ENCODE results near the gene GRB10.

GRB10 gene

GRCh38 chr7:50665403-50666123, 117.1 kb downstream of the GRB10 start:
- no peak for DNase-seq

DNA sequence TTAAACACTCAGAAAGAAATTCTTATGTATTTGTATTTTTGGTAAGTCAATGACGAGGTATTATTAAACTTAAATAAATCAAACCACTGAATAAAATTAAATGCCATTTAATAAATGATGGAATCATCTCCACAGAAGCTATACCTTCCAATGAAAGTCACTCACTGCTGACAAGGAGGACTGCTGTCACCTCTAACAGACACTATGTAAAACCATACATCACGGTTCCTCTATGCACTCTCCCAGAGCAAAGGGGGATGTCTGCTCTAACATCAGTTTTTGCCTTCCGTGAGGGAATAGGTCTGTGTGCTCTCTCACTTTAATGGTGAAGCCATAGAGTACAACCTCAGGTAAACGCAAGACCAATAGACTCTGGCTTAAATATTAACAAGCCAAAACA, 117.8 kb downstream of the GRB10 start:
- no peak for DNase-seq

DNA sequence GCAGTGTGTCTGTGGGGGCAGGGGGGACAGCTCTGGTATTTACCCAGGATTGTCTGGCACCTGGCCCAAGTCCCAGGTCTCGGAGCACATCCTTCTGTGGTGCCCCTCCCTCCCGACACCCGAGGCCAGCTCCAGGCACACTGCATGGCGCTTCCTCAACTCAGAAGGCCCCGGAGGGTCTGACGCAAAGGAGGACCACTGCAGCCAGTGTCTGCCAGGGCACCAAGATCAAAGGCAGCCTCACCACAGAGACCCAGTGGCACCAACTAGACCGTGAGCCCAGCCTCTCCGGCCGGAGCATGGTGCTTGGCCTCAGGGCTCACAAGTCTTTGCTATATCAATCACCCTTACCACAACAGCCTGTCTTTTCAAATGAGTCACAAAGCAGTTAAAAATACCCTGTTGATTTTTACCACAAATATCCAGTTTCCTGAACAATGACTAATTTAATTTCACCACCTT, 118.2 kb downstream of the GRB10 start:
- no peak for DNase-seq

DNA sequence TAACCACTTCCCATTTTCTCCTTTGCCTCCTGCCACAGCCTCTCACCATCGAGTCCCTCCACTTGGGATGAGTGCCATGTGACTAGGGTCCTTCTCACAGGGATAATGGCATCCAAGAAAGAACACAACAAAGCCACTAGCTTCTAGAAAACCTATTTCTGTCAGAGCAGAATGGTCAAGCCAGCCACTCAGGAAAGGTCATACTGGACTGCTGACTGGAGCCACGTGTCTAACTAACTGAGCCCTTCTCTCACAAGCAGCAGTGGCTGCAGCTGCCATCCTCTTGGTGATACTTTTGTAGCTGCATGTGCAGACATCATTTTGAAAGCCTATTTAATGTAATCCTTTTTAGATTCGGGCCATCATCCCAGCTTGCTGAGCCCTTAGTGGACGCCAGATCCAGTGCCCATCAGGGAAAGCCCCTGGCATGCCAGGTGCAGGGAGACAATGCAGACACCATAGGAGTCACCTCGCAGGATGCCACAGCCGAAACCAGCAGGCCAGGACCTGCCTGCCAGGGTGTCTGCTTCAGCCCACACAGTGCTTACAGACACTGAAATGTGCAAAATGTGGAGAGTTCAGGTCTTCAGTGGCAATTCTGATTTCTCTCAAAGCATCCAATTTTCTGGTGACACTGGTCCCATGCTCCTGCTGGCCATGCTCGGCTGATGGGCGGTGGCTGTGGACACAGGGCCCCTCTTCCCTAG, 119.1 kb downstream of the GRB10 start:
- DNase-seq, result no peak

DNA sequence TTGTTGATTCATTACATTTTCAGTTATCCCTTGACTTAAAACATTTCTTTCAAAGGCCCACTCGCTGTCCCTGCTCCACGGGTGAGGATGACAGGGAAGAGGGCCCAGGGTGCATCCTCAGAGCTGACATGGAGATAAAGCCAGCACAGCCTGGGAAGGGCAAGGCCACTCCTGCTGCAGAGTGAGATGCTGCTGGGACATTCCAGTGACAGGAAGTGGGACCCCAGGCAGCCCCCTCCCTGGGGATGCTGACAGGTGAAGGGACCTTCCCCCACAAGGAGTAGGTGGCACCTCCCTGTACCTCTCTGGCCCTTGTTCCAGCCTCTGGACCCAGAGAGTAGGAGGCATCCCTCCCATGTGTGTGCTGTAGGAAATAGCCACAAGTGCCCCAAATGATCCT, 119.7 kb downstream of the GRB10 start:
- DNase-seq, result no peak

DNA sequence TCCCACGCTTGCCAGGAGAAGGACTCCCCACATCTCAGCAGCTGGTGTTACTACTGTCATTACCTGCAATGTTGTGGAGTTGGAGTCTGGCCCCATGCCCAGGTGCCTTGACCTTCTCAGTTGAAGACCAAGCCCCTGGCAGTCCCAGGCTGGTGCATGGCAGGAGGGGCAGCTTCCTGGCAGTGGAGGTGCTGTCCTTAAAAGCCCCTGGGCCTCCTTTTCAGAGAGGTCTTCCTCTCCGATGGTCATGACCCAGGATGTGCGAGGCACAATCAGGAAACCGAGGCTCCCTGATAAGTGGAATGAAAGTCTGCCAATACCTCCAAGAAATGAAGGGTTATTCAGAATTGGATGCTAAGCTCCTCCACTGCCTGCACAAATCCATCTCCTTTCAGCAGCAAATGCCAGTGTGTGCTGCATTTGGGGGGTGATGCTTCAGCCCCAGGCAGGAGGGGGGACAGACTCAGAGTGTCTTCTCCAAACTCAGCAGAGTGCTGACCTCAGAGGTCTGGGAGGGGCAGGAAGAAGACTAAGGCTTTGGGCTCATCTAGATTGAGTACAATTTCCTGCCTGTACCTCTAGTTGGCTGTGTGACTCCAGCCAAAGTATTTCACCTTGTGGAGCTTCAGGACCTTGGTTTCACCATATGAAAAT, 120.5 kb downstream of the GRB10 start:
- DNase-seq, result no peak

GRCh38 chr7:50661345-50662040, 121.2 kb downstream of the GRB10 start:
- DNase-seq, result no peak

GRCh38 chr7:50660830-50661175, 121.9 kb downstream of the GRB10 start:
- no peak for DNase-seq

DNA sequence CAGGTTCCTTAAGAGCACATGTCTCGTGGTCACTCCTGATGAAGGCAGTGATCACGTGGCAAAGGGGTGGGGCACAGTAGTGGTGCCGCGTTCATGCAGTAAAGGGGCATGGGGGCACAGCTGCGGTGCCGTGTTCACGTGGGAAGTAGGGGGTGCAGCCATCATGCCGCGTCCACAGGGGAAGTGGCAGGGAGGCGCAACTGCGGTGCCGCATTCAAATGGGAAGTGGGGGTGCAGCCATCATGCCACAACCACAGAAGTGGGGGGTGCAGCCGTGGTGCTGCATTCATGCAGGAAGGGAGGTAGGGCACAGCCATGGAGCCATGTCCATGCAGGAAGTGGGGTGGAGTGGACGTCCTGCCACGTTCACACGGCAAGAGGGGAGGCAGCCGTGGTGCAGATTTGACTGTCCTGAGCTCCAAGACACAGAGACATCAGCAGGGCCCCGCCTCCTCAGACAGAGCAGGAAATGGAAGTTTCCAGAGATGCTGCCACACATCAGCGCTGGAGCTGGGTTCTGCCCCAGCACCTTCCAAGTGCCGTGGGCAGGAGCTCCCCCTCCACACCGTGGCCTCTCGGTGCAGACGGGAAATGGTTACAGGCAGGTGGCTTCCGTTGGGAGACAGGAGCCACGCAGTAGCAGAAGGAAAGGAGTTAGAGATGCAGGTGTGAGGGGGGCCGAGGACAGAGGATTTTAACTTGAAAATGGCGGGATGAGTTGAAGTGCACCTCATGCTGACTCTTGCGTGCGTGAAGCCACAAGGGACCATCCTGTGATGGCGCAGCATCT, 122.5 kb downstream of the GRB10 start:
- DNase-seq, result no peak

GRCh38 chr7:50659329-50659965, 123.2 kb downstream of the GRB10 start:
- no peak for DNase-seq

DNA sequence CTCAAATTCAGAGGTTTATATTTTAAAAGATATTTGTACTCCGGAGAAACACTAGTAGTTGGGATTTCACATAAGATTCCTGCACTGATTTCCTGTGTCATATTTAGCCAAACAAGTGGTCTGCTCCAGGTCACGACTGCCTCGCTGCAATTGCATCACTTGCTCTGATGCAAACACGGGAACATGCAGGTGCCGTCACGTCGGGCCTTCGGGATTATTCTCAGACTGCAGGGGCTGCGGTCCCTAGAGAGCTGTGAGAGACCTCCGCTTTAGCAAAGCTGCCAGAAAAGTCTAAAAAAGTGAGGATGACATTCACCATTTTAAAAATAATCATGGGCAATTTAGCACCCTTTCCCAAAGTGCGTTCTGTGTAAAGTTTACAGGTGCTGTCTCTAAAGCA, 124.0 kb downstream of the GRB10 start:
- DNase-seq, result no peak

GRCh38 chr7:50657912-50658311, 124.8 kb downstream of the GRB10 start:
- DNase-seq, result no peak

DNA sequence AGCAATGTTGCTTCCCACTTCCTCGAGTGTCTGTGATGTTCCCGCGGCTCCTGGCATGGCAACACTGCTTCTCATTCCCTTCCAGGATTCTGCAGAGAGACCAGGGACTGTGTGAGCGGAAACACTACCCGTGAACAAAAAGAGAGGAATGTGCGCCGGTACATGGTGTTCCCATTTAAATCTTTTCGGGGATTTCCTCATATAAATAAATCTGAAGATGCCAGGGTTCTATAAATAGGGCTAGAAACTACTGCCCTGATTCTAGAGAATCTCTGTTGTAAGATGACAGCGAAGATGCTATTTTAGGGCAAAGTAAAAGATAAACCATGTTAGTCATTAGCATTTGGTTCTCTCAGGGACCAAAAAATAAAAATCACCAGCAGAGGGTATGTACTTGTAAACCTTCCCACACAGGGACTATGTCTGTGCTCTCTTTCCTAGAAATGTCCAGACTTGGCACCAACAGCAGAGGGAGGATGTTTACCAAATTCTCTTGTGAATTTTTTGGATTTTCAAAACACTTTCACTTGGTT, 125.3 kb downstream of the GRB10 start:
- DNase-seq, result no peak

DNA sequence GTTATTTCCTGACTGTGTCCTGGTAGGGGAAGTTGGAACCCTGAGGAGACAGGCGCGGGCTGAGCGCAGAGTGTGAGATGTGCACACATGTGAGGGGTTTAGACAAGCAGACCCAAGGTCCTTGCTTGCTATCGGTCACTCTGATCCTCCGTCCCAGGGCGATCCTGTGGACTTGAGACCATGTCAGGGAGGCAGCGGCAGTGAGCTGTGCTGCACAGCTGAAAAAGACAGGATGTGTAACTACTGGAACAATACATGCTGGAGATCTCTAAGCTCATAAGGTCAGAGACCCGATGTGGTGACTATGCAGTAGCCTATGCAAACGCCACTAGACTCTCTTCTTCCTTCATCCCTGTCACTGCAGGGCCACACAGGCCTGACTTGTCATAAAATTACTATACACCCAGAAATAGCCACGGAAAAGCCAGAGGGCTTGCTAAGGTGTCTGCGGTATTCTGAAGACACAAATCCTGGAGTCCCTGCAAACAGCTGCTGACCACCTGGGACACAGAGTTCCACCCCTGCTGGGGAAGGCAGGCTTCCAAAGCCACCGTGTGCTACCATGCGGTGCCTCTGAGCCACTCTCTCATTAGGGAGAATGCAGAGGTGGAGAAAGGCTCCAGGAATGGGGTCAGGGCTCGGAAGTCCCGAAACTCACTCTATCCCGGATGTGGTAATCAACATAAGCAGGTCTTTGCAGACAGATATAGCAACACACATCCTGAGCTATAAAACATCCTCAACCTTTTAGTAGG, 126.4 kb downstream of the GRB10 start:
- DNase-seq, result no peak

- no peak for DNase-seq
These were observed 127.2 kb downstream of the GRB10 start for GRCh38 chr7:50655490-50655889.

DNA sequence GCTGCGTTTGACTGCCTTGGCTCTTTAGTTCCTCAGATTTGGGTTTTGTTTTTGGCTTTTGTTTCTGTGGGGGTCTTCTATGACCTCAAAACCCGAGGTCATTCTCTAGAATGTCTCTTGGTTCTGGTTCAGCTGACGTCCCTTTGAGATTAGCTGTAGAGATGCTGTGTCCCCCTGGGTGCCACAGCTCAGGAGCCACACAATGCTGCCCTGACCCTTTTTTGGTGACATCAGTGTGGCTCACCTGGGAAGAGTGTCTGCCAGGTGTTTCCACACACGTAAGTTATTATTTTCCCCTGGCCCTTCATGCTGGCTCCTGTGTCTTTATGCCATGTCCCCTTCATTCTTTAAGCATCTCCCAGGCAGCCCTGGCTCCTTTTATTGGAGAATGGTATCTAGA, 127.7 kb downstream of the GRB10 start:
- DNase-seq, result no peak

DNA sequence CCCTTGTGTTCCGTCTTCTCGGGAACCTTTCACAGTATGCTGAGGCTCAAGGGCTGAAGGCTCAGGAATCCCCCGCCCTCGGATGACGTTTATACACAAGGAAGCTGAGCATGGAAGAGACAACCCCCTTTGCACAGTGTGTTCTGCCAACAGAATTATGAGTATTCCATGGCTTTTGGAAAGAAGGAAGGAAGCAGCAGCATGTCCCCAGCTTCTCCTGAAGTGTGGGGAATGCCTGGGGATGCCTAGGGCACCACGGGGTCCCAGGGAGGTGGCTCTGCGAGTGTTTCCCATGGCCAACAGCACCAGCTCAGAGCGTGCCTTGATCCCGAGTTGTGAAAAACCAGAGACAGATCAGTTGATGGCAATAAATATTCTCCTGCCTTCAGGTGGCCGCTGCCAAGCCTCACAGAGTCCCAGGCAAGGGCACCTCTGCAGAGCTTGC, 128.7 kb downstream of the GRB10 start:
- no peak for DNase-seq

GRCh38 chr7:50653126-50653864, 129.4 kb downstream of the GRB10 start:
- DNase-seq, result no peak

DNA sequence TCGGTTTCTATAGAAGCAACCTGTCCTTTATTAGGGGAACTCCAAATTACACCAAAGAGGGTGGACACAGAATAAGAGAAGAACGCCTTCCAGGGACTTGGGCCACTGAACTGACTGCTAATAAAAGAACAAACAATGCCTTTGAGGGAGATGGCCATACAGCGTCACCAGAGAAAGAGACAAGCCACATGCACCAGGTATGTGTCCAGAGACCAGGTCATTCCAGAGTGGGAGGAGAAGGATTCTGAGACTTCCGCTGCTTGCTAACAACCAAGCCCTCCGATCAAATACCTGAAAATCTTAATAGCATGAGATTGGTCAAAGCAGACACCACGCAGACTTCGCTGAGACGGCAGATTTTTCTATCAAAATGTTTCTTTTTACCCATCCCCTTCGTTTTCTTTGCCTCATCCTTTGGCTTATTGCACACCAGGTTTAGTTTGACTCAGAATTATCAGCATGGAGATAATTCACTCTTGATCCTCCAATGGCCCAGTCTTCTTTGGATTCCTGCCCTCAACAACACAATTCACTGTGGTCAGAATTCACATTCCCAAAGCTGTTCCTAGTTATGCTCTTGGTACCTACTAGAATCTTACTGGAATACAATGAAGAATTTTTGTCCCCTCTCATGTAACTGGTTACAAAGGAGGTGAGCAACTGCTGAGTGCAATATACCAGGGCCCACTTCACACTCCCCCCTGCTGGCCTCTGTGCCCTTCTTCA, 130.1 kb downstream of the GRB10 start:
- no peak for DNase-seq

Data from OCI-M1 (cell line).